ENCODE results near the gene ANKRD23. TPM values are rescaled to one million over a fixed set of nuclear protein-coding genes. Genes with fewer than 3 reads are reported as not detected.

Gene ANKRD23
- total and polyA plus RNA-seq, 2 of the 8 experiments (the other 6 are each of a cell fraction or from before 2014, with no cell fraction given), result 3.4 to 3.5 TPM

GRCh38 chr2:96801005-96801785 is 42.6 kb downstream of the ANKRD23 start:
- peak; percentile 98 for FAIRE-seq
- peak overlapping the region; percentile 34 for H4K91ac ChIP-seq (replicated peaks; ENCODE audit: insufficient read length, low read length)
- POLR2A ChIA-PET (ENCODE audit: partially characterized antibody), result interaction anchor here (1.2 to 1.8 kb wide), 3 partner anchors 8 to 38 kb away, joined by 4 to 8 read pairs (median 6); no protein-coding TSS in a partner anchor
- TF ChIP-seq ZNF274 (IDR thresholded peaks at IDR 0.05; ENCODE audit: borderline replicate concordance, extremely low read depth, low read length), result no peak
- no peak for TF ChIP-seq MAFK (IDR thresholded peaks at IDR 0.05; ENCODE audit: low read depth, low read length)
- no peak for TF ChIP-seq JUND (IDR thresholded peaks at IDR 0.05; ENCODE audit: low read length)
- no peak for TF ChIP-seq EGR1 (IDR thresholded peaks at IDR 0.05; ENCODE audit: borderline replicate concordance, low read depth, low read length)
- no peak for TF ChIP-seq TAF1 (IDR thresholded peaks at IDR 0.05; ENCODE audit: low read depth, low read length)
- TF ChIP-seq RFX5 (IDR thresholded peaks at IDR 0.05; ENCODE audit: borderline replicate concordance, low read depth, low read length), result no peak
- no peak for TF ChIP-seq TBP (IDR thresholded peaks at IDR 0.05; ENCODE audit: low read depth, low read length)
- TF ChIP-seq TEAD4 (IDR thresholded peaks at IDR 0.05; ENCODE audit: low read depth, low read length), result peak; percentile 77; the same call in 1 of the 2 replicates
- TF ChIP-seq SUZ12 (IDR thresholded peaks at IDR 0.05; ENCODE audit: low read length), result no peak
- no peak for TF ChIP-seq CBX5 (IDR thresholded peaks at IDR 0.05; ENCODE audit: low read depth, low read length)
- no peak for TF ChIP-seq KDM1A (IDR thresholded peaks at IDR 0.05; ENCODE audit: borderline replicate concordance, low read length)
- peak; percentile 12 for TF ChIP-seq ASH2L (IDR thresholded peaks at IDR 0.05; ENCODE audit: low read length)
- no peak for TF ChIP-seq SP2 (IDR thresholded peaks at IDR 0.05; ENCODE audit: low read length)

More at GRCh38 chr2:96801005-96801785, 42.6 kb downstream of the ANKRD23 start:
- Histone ChIP-seq H3K23me2 (ENCODE audit: low read depth, low read length) (peaks cover 7% of the 10 kb centered on the region; the same call in 1 of the 2 replicates), H2BK20ac (ENCODE audit: low read length) (peak overlapping the region; percentile 94; the same call in 1 of the 2 replicates), H3K4me2 (ENCODE audit: insufficient read depth in 1 of 2, low read depth in 2 of 2, low read length in 2 of 2) (no peak overlapping the region), H2BK5ac (ENCODE audit: low read depth, low read length) (peak overlapping the region; percentile 84), H4K20me1 (replicated peaks in 1 of 2; ENCODE audit: control insufficient read depth in 1 of 2, insufficient read depth in 2 of 2, low read length in 2 of 2) (peaks cover 0 to 5% of the 10 kb centered on the region in 2 experiments), H3K79me1 (ENCODE audit: low read depth, low read length) (no peaks in the 10 kb centered on the region), H3K9me3 (ENCODE audit: insufficient read depth in 2 of 2, low read depth in 1 of 2, low read length in 1 of 2) (no peaks in the 10 kb centered on the region), H3K27me3 (replicated peaks in 1 of 4; ENCODE audit: control insufficient read depth in 3 of 4, extremely low read depth in 1 of 4, insufficient read depth in 3 of 4, low read length in 3 of 4) (no peaks in the 10 kb centered on the region), H4K5ac (ENCODE audit: insufficient read length, low read depth, low read length) (peak overlapping the region; percentile 60), H3K4me1 (replicated peaks in 1 of 4; ENCODE audit: control insufficient read depth in 3 of 4, insufficient read depth in 4 of 4, low read length in 3 of 4) (no peaks in the 10 kb centered on the region; a peak in 2 of 7 replicates), H2BK120ac (replicated peaks; ENCODE audit: low read depth, low read length) (no peak overlapping the region), H3K4ac (replicated peaks; ENCODE audit: insufficient read length, low read depth, low read length) (peak overlapping the region; percentile 79), H3K79me2 (ENCODE audit: control insufficient read depth in 1 of 2, insufficient read depth in 2 of 2, low read length in 2 of 2) (no peaks in the 10 kb centered on the region), H3K4me3 (ENCODE audit: extremely low read depth in 1 of 4, insufficient read depth in 2 of 4, low read depth in 3 of 4, low read length in 4 of 4) (no peak overlapping the region), H3K23ac (ENCODE audit: insufficient read length) (no peak overlapping the region), H3K27ac (ENCODE audit: low read depth, low read length) (peak overlapping the region; percentile 68; the same call in 1 of the 2 replicates), H3K14ac (ENCODE audit: insufficient read length) (no peak overlapping the region), H2AK5ac (ENCODE audit: low read depth, low read length) (no peak overlapping the region; the same call in 1 of the 2 replicates), H3K36me3 (ENCODE audit: control insufficient read depth in 2 of 4, insufficient read depth in 4 of 4, low read length in 3 of 4) (peaks cover 0 to 6% (median 5%) of the 10 kb centered on the region in 4 experiments; a peak in 3 of 8 replicates), H3K56ac (replicated peaks; ENCODE audit: insufficient read length, low read depth, low read length) (peak overlapping the region; percentile 12), H3K18ac (ENCODE audit: extremely low read depth, low read length) (peak overlapping the region; percentile 62; the same call in 1 of the 2 replicates), H3K9ac (replicated peaks in 1 of 4; ENCODE audit: extremely low read depth in 1 of 4, low read depth in 3 of 4, low read length in 3 of 4) (no peak overlapping the region), H2BK12ac (ENCODE audit: low read depth, low read length) (peak overlapping the region; percentile 93; the same call in 1 of the 2 replicates), H2BK15ac (ENCODE audit: low read length) (no peak overlapping the region; the same call in 1 of the 2 replicates), H4K8ac (ENCODE audit: extremely low read depth, insufficient read depth, low read length) (0 out of 2 replicates have a peak overlapping the region, but pooled peaks have one; percentile 53), H2AFZ (ENCODE audit: low read length) (no peak overlapping the region)
- peak; percentile 56 to 89 for DNase-seq (ENCODE audit: low read depth in 1 of 2, low spot score in 2 of 2)
- WGBS, 2 experiments (ENCODE audit: extremely low coverage in 1 of 2, insufficient coverage in 1 of 2, insufficient read length in 1 of 2, insufficient replicate concordance in 2 of 2, low coverage in 1 of 2, low lambda C conversion rate in 2 of 2, missing lambda C conversion rate in 1 of 2), result 77% methylated on average over 15 of the region's 15 CpGs; no CpG with 5 or more reads in 1 of the 2 experiments
- CTCF ChIA-PET (ENCODE audit: partially characterized antibody), result interaction anchor here (0.7 to 5.0 kb wide), 28 partner anchors 8 to 251 kb away, joined by 3 to 46 read pairs (median 4); partner anchors contain the start of gene CNNM4

Data from H1 (cell line).